Immature natural killer cell (primary cell): ENCODE data around the gene RALGAPB. TPM values are rescaled to one million over a fixed set of nuclear protein-coding genes. Genes with fewer than 3 reads are reported as not detected.
"Not testable (repeated sequence)": the region's sequence is repeated elsewhere in the genome, so short reads cannot be mapped to it uniquely, and the experiment has no call there.

Experiments
- DNase-seq, 3 donors: peaks; one replicate each; pipeline ENCODE4 v3.0.0; 2022; ENCODE audit warnings: mixed read lengths in 1 of 3
- H3K27ac Mint-ChIP-seq, 6 donors: one replicate each; pipeline ENCODE4 v1.8.0; 2020; ENCODE audit warnings: mixed read lengths in 6 of 6, mild to moderate bottlenecking in 5 of 6, inconsistent platforms in 4 of 6, moderate library complexity in 3 of 6
- H3K27me3 Mint-ChIP-seq, 3 donors: one replicate each; pipeline ENCODE4 v1.8.0; 2020 to 2021; ENCODE audit warnings: low read depth in 3 of 3, mild to moderate bottlenecking in 3 of 3, mixed read lengths in 3 of 3, moderate library complexity in 3 of 3, inconsistent platforms in 1 of 3
- H3K36me3 Mint-ChIP-seq, 3 donors: one replicate each; pipeline ENCODE4 v1.8.0; 2020; ENCODE audit warnings: mixed read lengths in 3 of 3, inconsistent platforms in 2 of 3, mild to moderate bottlenecking in 2 of 3
- H3K4me1 Mint-ChIP-seq, 2 donors: one replicate each; pipeline ENCODE4 v1.8.0; 2020; ENCODE audit warnings: inconsistent platforms in 2 of 2, mild to moderate bottlenecking in 2 of 2, mixed read lengths in 2 of 2, moderate library complexity in 1 of 2
- H3K4me3 Mint-ChIP-seq, 5 donors: one replicate each; pipeline ENCODE4 v1.8.0; 2020; ENCODE audit warnings: mild to moderate bottlenecking in 5 of 5, mixed read lengths in 5 of 5, inconsistent platforms in 3 of 5, moderate library complexity in 3 of 5
- H3K9me3 Mint-ChIP-seq, 6 donors: one replicate each; pipeline ENCODE4 v1.8.0; 2020; ENCODE audit warnings: mild to moderate bottlenecking in 6 of 6, mixed read lengths in 6 of 6, inconsistent platforms in 4 of 6, moderate library complexity in 3 of 6
- polyA plus RNA-seq, 3 donors: library from polyadenylated mRNA; unstranded; fragments of 300-500 nt; fragmentation: Illumina TruSeq; gene quantifications; one replicate each; pipeline ENCODE4 v1.2.3, GENCODE V29; 2021

RALGAPB gene
- polyA plus RNA-seq, 3 donors from 2014 or later, result 7.5 to 16.7 (median 14.7) TPM

DNA sequence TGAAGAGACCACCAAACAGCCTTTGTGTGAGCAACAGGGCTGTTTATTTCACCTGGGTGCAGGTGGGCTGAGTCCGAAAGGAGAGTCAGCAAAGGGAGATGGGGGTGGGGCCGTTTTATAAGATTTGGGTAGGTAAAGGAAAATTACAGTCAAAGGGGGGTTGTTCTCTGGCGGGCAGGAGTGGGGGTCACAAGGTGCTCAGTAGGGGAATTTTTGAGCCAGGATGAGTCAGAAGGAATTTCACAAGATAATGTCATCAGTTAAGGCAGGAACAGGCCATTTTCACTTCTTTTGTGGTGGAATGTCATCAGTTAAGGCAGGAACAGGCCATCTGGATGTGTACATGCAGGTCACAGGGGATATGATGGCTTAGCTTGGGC lies 119.8 kb downstream of the RALGAPB start:
- H3K9me3 Mint-ChIP-seq, H3K27me3 Mint-ChIP-seq, H3K27ac Mint-ChIP-seq, H3K4me3 Mint-ChIP-seq, H3K36me3 Mint-ChIP-seq, DNase-seq, H3K4me1 Mint-ChIP-seq: not testable (repeated sequence)

- not testable (repeated sequence) for H3K9me3 Mint-ChIP-seq, H3K4me1 Mint-ChIP-seq, H3K4me3 Mint-ChIP-seq, DNase-seq, H3K27me3 Mint-ChIP-seq, H3K36me3 Mint-ChIP-seq, H3K27ac Mint-ChIP-seq
Measured at GRCh38 chr20:38594281-38594680, 121.6 kb downstream of the RALGAPB start.

DNA sequence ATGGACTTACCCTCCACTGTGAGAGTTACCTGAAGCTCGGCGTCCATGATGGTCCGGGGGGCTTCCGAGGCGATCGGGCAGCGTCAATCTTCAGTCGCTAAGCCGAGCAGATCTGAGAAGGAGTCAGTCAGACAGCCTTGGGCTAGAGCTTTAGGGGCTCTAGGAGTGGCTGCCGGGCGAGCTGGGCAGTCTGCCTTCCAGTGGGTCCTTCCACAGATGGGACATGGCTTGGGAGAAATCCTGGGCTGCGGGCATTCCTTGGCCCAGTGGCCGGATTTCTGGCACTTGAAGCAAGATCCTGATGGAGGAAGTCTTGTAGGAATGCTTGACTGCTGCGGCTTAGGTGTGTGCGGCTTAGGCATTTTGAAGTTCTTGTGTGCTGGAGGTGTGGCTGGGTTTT lies 123.2 kb downstream of the RALGAPB start:
- not testable (repeated sequence) for DNase-seq, H3K4me3 Mint-ChIP-seq, H3K27ac Mint-ChIP-seq, H3K36me3 Mint-ChIP-seq, H3K4me1 Mint-ChIP-seq, H3K9me3 Mint-ChIP-seq
- peaks cover 8 to 12% (median 10%) of the 10 kb centered on the region in 3 donors for H3K27me3 Mint-ChIP-seq

- H3K4me3 Mint-ChIP-seq, result no peak overlapping the region
- no peak for DNase-seq
- peaks cover 0 to 4% of the 10 kb centered on the region in 2 donors for H3K4me1 Mint-ChIP-seq
- H3K27ac Mint-ChIP-seq, result no peak overlapping the region
- H3K27me3 Mint-ChIP-seq, result peaks cover 12 to 22% (median 16%) of the 10 kb centered on the region in 3 donors
- no peaks in the 10 kb centered on the region for H3K36me3 Mint-ChIP-seq
- H3K9me3 Mint-ChIP-seq, result no peaks in the 10 kb centered on the region
Measured at GRCh38 chr20:38599410-38599882, 126.8 kb downstream of the RALGAPB start.

- no peak for DNase-seq
- Mint-ChIP-seq H3K9me3 (no peaks in the 10 kb centered on the region), H3K27me3 (peaks cover 16 to 24% (median 16%) of the 10 kb centered on the region in 3 donors), H3K36me3 (no peaks in the 10 kb centered on the region), H3K27ac (no peak overlapping the region), H3K4me1 (peaks cover 0 to 4% of the 10 kb centered on the region in 2 donors), H3K4me3 (no peak overlapping the region)
Measured at GRCh38 chr20:38600057-38600456, 127.4 kb downstream of the RALGAPB start.

GRCh38 chr20:38601216-38602184 lies 128.9 kb downstream of the RALGAPB start, which contains the start of gene ARHGAP40:
ARHGAP40 (plus strand) TSS chr20:38601809.
- H3K27me3 Mint-ChIP-seq, result peaks cover 16 to 28% (median 18%) of the 10 kb centered on the region in 3 donors
- DNase-seq, result no peak
- H3K9me3 Mint-ChIP-seq, result no peaks in the 10 kb centered on the region
- H3K4me1 Mint-ChIP-seq, result peaks cover 0 to 4% of the 10 kb centered on the region in 2 donors
- no peak within 1 kb of the TSS for H3K27ac Mint-ChIP-seq
- H3K4me3 Mint-ChIP-seq, result no peak within 1 kb of the TSS
- no peaks in the 10 kb centered on the region for H3K36me3 Mint-ChIP-seq

DNA sequence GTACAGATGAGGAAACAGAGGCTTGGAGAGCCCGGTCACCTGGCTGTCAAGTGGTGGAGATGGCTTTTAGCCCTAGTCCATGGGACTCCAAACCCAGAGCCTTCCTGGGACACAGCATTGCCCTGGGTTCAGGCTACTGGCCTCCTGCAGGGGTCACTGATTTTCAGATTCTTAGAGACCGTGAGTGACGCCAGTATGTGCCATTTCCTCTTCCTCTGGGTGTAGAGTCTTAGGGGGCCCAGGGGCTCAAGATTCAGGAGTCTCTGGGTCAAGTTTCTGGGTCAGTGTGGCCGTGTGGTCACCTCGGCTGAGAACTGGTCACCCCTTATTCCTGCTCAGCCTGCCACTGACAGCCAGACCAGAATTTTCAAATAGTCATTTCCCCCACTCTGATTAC lies 129.5 kb downstream of the RALGAPB start:
- H3K27me3 Mint-ChIP-seq, result peaks cover 16 to 29% (median 17%) of the 10 kb centered on the region in 3 donors
- no peak overlapping the region for H3K4me3 Mint-ChIP-seq
- no peaks in the 10 kb centered on the region for H3K9me3 Mint-ChIP-seq
- no peak overlapping the region for H3K27ac Mint-ChIP-seq
- peaks cover 0 to 4% of the 10 kb centered on the region in 2 donors for H3K4me1 Mint-ChIP-seq
- no peak for DNase-seq
- H3K36me3 Mint-ChIP-seq, result no peaks in the 10 kb centered on the region

DNA sequence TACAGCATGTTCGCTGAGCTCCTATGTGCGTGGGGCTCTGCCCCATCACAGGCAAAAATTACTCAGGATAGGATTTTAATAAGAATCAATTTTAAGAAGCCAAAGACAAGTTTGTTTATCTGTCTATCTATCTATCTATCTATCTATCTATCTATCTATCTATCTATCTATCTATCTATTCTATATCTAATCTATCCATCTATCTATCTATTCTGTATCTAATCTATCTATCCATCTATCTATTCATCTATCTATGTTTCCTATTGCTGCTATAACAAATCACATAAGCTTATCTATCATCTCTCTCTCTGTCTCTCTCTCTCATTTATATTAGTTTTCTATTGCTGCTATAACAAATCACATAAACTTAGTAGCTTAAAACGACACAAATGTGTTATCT lies 130.6 kb downstream of the RALGAPB start:
- no peak for DNase-seq
- Mint-ChIP-seq H3K27me3 (peaks cover 17 to 25% (median 18%) of the 10 kb centered on the region in 3 donors), H3K4me3 (no peak overlapping the region), H3K27ac (no peak overlapping the region), H3K9me3 (no peaks in the 10 kb centered on the region), H3K36me3 (no peaks in the 10 kb centered on the region), H3K4me1 (peaks cover 0 to 4% of the 10 kb centered on the region in 2 donors)

DNA sequence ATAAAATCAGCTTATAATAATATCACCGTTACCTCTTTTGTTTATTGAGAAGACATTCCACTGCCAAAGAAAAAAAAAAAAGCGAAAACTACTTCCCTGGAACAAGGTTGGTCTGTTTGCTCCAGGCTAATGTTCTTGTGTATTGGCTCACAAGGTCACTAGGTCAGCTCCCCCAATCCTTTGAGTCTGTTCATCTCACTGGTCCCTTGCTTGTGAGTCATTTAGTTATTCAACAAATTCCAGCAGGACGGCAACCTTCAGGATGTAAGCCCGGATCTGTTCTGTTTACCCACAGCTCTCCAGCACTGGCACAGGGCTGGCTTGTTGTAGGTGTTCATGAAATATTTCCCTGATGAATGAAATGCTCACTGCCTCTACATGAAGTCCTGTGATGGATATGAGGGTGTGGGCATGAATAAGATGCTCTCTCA lies 132.2 kb downstream of the RALGAPB start:
- Mint-ChIP-seq H3K4me1 (peaks cover 0 to 4% of the 10 kb centered on the region in 2 donors), H3K36me3 (no peaks in the 10 kb centered on the region), H3K27me3 (peaks cover 17 to 23% (median 19%) of the 10 kb centered on the region in 3 donors), H3K4me3 (no peak overlapping the region), H3K27ac (no peak overlapping the region), H3K9me3 (no peaks in the 10 kb centered on the region)
- no peak for DNase-seq

GRCh38 chr20:38607351-38607750 lies 134.7 kb downstream of the RALGAPB start:
- Mint-ChIP-seq H3K4me1 (no peaks in the 10 kb centered on the region), H3K4me3 (no peak overlapping the region), H3K9me3 (no peaks in the 10 kb centered on the region), H3K27me3 (peaks cover 7 to 14% (median 9%) of the 10 kb centered on the region in 3 donors), H3K27ac (no peak overlapping the region), H3K36me3 (no peaks in the 10 kb centered on the region)
- DNase-seq, result no peak

GRCh38 chr20:38608188-38608587 lies 135.5 kb downstream of the RALGAPB start:
- no peaks in the 10 kb centered on the region for H3K36me3 Mint-ChIP-seq
- no peak for DNase-seq
- H3K4me3 Mint-ChIP-seq, result no peak overlapping the region
- H3K27me3 Mint-ChIP-seq, result peaks cover 6 to 16% (median 11%) of the 10 kb centered on the region in 3 donors
- H3K4me1 Mint-ChIP-seq, result no peaks in the 10 kb centered on the region
- no peak overlapping the region for H3K27ac Mint-ChIP-seq
- no peaks in the 10 kb centered on the region for H3K9me3 Mint-ChIP-seq

DNA sequence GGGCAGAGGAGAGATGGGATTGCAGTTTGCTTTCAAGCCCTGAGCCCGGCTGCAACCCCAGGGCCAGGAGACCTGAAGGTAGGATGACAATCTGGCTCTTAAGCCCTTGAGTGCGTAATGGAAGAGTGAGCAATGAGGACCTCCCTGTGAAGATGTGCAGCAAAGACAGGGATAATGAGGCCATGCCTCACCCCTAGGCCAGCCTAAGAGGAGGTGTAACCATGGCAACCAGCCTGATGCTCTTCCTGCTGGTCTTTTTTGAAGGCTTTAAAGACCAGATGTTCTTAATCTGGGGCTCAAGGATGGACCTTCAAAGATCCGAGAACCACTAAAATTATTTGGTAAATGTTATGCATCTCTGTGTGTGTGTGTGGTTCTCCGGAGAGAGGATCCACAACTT lies 137.2 kb downstream of the RALGAPB start:
- Mint-ChIP-seq H3K9me3 (no peaks in the 10 kb centered on the region), H3K4me3 (no peak overlapping the region), H3K27me3 (peaks cover 5 to 17% (median 11%) of the 10 kb centered on the region in 3 donors), H3K36me3 (no peaks in the 10 kb centered on the region), H3K4me1 (no peaks in the 10 kb centered on the region), H3K27ac (no peak overlapping the region)
- DNase-seq, result no peak

DNA sequence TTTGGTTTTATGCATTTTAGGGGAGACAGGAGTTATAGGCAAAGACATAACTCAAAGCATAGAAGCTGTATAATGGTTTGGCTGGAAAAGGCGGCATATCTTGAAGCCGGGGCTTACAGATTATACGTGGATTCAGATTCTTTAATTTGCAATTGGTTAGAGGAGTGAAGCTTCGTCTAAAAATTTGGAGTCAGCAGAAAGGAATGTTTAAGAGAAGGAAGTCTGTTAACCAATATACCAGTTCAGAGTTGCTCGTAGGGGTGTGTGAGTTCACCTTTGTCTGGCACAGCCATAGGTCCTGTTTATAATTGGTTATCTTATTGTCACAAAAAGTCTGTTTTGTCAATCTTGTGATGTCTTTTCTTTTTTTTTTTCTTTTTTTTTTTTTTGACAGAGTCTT lies 137.9 kb downstream of the RALGAPB start:
- H3K36me3 Mint-ChIP-seq, result no peaks in the 10 kb centered on the region
- DNase-seq, result no peak

GRCh38 chr20:38612751-38613515 lies 140.3 kb downstream of the RALGAPB start:
- Mint-ChIP-seq H3K36me3 (no peaks in the 10 kb centered on the region), H3K27ac (no peak overlapping the region), H3K4me1 (no peaks in the 10 kb centered on the region), H3K9me3 (no peaks in the 10 kb centered on the region), H3K27me3 (peaks cover 1 to 11% (median 9%) of the 10 kb centered on the region in 3 donors), H3K4me3 (no peak overlapping the region)
- no peak for DNase-seq

More for the DNA sequence above, 137.9 kb downstream of the RALGAPB start:
- Mint-ChIP-seq H3K9me3 (no peaks in the 10 kb centered on the region), H3K27me3 (peaks cover 0 to 14% (median 11%) of the 10 kb centered on the region in 3 donors), H3K4me1 (no peaks in the 10 kb centered on the region), H3K27ac (no peak overlapping the region), H3K4me3 (no peak overlapping the region)
